A673 (cell line): ENCODE measurements around the gene RPL4. TPM values are rescaled to one million over a fixed set of nuclear protein-coding genes. Genes with fewer than 3 reads are reported as not detected.

ENCODE experiments used
- Bru-seq: library from RNA; stranded (reverse); fragments of 400-500 nt; gene quantifications from one replicate; lab custom pipeline; 2021; lab: Mats Ljungman, UMichigan
- BruChase-seq, 2 experiments: library from RNA; stranded (reverse); fragments of 400-500 nt; gene quantifications; one replicate each; lab custom pipeline; 2021; lab: Mats Ljungman, UMichigan
- BruUV-seq: library from RNA; stranded (reverse); fragments of 400-500 nt; replicated peaks from 2 replicates; lab custom pipeline; 2021; lab: Mats Ljungman, UMichigan
- CTCF ChIA-PET: fragments of 300-600 bp; sonication (Branson Sonifier 250); formaldehyde crosslinking; loops from one replicate; lab custom pipeline; 2022; ENCODE audit warnings: antibody characterized with exemption; lab: Charles Lee
- POLR2A ChIA-PET: fragments of 300-600 bp; sonication (Branson Sonifier 250); formaldehyde crosslinking; loops from one replicate; lab custom pipeline; 2022; ENCODE audit warnings: antibody characterized with exemption; ENCODE audit not compliant: low non-redundant PET; lab: Charles Lee
- DNase-seq: peaks from one replicate; pipeline ENCODE4 v3.0.0-alpha.2; 2015; ENCODE audit warnings: low spot score
- H3K27ac ChIP-seq: fragments of 200-600 bp; sonication (generic); 2 replicates; pipeline ENCODE4 v1.5.1; 2016; ENCODE audit warnings: mixed run types, low read depth, mild to moderate bottlenecking, mixed read lengths, antibody characterized with exemption, low read length; ENCODE audit not compliant: poor library complexity, severe bottlenecking
- H3K27me3 ChIP-seq: fragments of 200-600 bp; sonication (generic); replicated peaks from 2 replicates; pipeline ENCODE4 v1.6.1; 2017; ENCODE audit warnings: mixed run types, low read depth, mild to moderate bottlenecking, mixed read lengths, antibody characterized with exemption, low read length; ENCODE audit not compliant: insufficient read depth, poor library complexity
- H3K36me3 ChIP-seq: fragments of 200-600 bp; sonication (generic); 2 replicates; pipeline ENCODE4 v1.6.1; 2016; ENCODE audit warnings: mixed run types, mild to moderate bottlenecking, mixed read lengths, antibody characterized with exemption, low read length; ENCODE audit not compliant: insufficient read depth, poor library complexity, severe bottlenecking
- H3K4me1 ChIP-seq: fragments of 200-600 bp; sonication (generic); 2 replicates; pipeline ENCODE4 v1.6.1; 2017; ENCODE audit warnings: mixed run types, mild to moderate bottlenecking, mixed read lengths, antibody characterized with exemption, low read length; ENCODE audit not compliant: insufficient read depth, poor library complexity, severe bottlenecking
- H3K4me3 ChIP-seq: fragments of 200-600 bp; sonication (generic); 2 replicates; pipeline ENCODE4 v1.5.1; 2016; ENCODE audit warnings: low read depth, mixed run types, mild to moderate bottlenecking, mixed read lengths, low read length; ENCODE audit not compliant: poor library complexity, severe bottlenecking
- H3K9me3 ChIP-seq: fragments of 200-600 bp; sonication (generic); 2 replicates; pipeline ENCODE4 v1.6.1; 2016; ENCODE audit warnings: mixed run types, low read depth, mild to moderate bottlenecking, mixed read lengths, antibody characterized with exemption, low read length; ENCODE audit not compliant: poor library complexity, severe bottlenecking
- EZH2 ChIP-seq: fragments of 200-600 bp; sonication (generic); IDR thresholded peaks from 2 replicates; pipeline ENCODE4 v1.6.1; 2017; ENCODE audit warnings: borderline replicate concordance, low read depth, mild to moderate bottlenecking, mixed read lengths, antibody characterized with exemption, low read length; ENCODE audit not compliant: poor library complexity, severe bottlenecking
- intact Hi-C: fragments of 100-400 bp; cut with micrococcal nuclease; formaldehyde crosslinking; loops from one replicate; pipeline ENCODE4 v1.10.0; 2022; ENCODE audit not compliant: unreplicated experiment
- long read RNA-seq: library from polyadenylated mRNA; stranded (forward); transcript quantifications from one replicate; pipeline ENCODE4 v2.0.0, GENCODE V29; 2022
- total RNA-seq: library from RNA; stranded (reverse); gene quantifications from 2 replicates; pipeline ENCODE4 v1.2.3, GENCODE V29; 2021
- TF ChIP-seq, protein P1 (sequence below): fragments of 300-800, 200-600 bp; sonication (generic); conservative IDR thresholded peaks from 2 replicates; pipeline ENCODE4 v1.5.1; 2017; ENCODE audit warnings: low read depth, mild to moderate bottlenecking, antibody characterized with exemption, low read length, moderate library complexity, mixed read lengths

The RPL4 gene
- 2,773 and 2,830 TPM in 2 replicates for total RNA-seq
- Bru-seq, nascent RNA = percentile 96 among the genes with signal in this experiment
- BruChase-seq, experiment 1, labeled RNA remaining after a 2-hour chase = percentile 94 among the genes with signal in this experiment
- BruChase-seq, experiment 2, labeled RNA remaining after a 6-hour chase = percentile 98 among the genes with signal in this experiment
- long read RNA-seq, transcript RPL4-201 (10 exons, 2,769 nt) = major isoform, 1,163 of 1,289 reads
- long read RNA-seq, partial matches to known transcripts = 87 of 1,289 reads
- long read RNA-seq, other reads (novel, unspliced or antisense) = 37 of 1,289 reads

DNA sequence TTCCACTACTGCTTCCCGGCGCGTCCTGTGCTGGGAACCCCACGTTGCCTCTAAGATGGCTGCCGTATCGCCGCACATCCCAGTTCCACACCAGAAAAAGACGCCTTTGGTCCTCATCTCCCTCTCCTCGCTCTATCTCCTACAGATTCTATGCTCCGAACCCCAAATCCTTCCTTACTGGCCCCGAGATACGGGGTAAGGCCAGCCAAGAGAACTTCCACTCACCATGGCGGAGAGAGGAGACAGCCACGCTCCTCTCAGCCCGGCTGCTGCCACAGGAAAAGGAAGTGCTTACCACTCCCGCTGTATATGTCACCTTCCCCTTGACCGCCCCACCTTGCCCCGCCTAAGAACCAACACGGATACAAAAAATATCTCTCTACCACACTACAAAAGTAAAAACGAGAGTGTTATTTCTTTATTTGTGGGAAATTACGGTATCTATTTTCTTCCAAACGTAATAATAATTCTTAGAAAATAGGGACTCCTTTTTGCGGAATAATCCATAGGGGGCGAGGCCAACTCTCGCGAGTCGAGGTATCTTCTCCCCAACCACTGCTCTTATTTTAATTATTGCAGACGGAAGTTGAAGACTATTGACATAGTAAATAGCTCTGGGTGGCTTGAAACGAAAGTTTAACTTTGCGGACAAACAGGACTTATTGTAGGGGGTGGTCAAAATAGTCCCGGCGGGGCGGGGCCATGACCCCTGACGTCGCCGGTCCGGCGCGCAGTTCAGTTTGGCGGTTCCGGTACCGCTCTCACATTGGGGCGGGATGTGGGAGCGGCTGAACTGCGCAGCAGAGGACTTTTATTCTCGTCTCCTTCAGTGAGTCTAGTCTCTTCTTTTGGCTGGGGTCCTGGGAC is at the start of gene RPL4, which contains the start of gene ZWILCH:
Gene RPL4, minus strand, starts transcription at position 293 of the 867 bp plus-strand sequence. Its CDS starts 65 bp downstream, at position 228.
Gene ZWILCH, plus strand, starts transcription at position 764 of the 867 bp plus-strand sequence. Its CDS starts 13 bp downstream, at position 777.
- Histone ChIP-seq H3K36me3 (peaks cover 49% of the 10 kb centered on the region), H3K9me3 (no peaks in the 10 kb centered on the region), H3K4me1 (peaks cover 10% of the 10 kb centered on the region), H3K27ac (peak within 1 kb of the TSS; percentile 93), H3K4me3 (peak within 1 kb of the TSS; percentile 72), H3K27me3 (no peaks in the 10 kb centered on the region)
- TF ChIP-seq, protein P1, sequence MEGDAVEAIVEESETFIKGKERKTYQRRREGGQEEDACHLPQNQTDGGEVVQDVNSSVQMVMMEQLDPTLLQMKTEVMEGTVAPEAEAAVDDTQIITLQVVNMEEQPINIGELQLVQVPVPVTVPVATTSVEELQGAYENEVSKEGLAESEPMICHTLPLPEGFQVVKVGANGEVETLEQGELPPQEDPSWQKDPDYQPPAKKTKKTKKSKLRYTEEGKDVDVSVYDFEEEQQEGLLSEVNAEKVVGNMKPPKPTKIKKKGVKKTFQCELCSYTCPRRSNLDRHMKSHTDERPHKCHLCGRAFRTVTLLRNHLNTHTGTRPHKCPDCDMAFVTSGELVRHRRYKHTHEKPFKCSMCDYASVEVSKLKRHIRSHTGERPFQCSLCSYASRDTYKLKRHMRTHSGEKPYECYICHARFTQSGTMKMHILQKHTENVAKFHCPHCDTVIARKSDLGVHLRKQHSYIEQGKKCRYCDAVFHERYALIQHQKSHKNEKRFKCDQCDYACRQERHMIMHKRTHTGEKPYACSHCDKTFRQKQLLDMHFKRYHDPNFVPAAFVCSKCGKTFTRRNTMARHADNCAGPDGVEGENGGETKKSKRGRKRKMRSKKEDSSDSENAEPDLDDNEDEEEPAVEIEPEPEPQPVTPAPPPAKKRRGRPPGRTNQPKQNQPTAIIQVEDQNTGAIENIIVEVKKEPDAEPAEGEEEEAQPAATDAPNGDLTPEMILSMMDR = no peak
- TF ChIP-seq EZH2 = no peak
- ChIA-PET POLR2A (interaction anchor here (0.6 kb wide), 1 partner anchor 67 kb away, joined by 3 read pairs; no protein-coding TSS in a partner anchor), CTCF (interaction anchor here (0.5 kb wide), 1 partner anchor 62 kb away, joined by 4 read pairs; no protein-coding TSS in a partner anchor)
- intact Hi-C loops = no loop called here
- peak; percentile 86 for DNase-seq
- no TSS peak for BruUV-seq

DNA sequence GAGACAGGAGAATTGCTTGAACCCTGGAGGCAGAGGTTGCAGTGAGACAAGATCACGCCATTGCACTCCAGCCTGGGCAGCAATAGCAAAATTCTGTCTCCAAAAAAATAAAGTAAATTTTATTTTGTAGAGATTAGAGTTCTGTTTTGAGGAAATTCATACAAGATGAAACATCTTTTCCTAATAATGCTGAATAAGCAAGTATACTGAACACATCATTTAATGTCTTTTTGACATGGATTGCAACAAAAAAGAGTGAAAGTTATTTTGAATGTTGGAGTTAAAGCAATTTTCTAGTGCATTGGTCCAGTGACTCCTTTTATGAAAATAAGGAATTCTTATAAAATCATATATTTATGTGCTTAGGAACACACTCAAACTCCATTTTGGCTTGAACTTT is 40.6 kb upstream of the RPL4 start:
- ChIA-PET CTCF (no interaction called here), POLR2A (no interaction called here)
- no peak for DNase-seq
- BruUV-seq = no TSS peak
- peaks cover 4% of the 10 kb centered on the region for H3K4me1 ChIP-seq
- TF ChIP-seq EZH2 = no peak
- TF ChIP-seq, protein P1 = no peak
- H3K36me3 ChIP-seq = peaks cover 4% of the 10 kb centered on the region
- no peaks in the 10 kb centered on the region for H3K27me3 ChIP-seq
- no peaks in the 10 kb centered on the region for H3K9me3 ChIP-seq
- H3K27ac ChIP-seq = no peak overlapping the region
- intact Hi-C loops = no loop called here
- H3K4me3 ChIP-seq = no peak overlapping the region

DNA sequence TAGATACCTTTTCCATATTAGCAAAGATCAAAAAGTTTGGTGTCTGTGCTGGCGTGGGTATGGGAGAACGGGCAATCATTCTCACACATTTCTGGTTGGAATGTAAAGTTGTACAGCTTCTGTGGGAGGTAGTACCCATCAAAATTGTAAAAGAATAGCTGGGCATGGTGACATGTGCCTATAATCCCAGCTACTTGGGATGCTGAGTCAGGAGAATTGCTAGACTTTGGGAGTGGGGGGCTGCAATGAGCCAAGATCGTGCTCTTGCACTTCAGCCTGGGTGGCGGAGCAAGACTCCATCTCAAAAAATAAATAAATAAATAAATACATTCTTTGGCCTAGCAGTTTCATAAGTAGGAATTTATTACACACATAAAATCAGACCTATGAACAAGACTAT is 38.2 kb upstream of the RPL4 start:
- no TSS peak for BruUV-seq
- peaks cover 6% of the 10 kb centered on the region for H3K36me3 ChIP-seq
- POLR2A ChIA-PET = no interaction called here

More for the DNA sequence above, 38.2 kb upstream of the RPL4 start:
- CTCF ChIA-PET = no interaction called here
- Histone ChIP-seq H3K4me1 (peaks cover 4% of the 10 kb centered on the region), H3K4me3 (no peak overlapping the region), H3K27ac (no peak overlapping the region), H3K9me3 (no peaks in the 10 kb centered on the region), H3K27me3 (no peaks in the 10 kb centered on the region)
- TF ChIP-seq, protein P1 = no peak
- no peak for TF ChIP-seq EZH2
- no peak for DNase-seq
- intact Hi-C loops = no loop called here
